Measurements from ENCODE around the gene AIRE.

DNA sequence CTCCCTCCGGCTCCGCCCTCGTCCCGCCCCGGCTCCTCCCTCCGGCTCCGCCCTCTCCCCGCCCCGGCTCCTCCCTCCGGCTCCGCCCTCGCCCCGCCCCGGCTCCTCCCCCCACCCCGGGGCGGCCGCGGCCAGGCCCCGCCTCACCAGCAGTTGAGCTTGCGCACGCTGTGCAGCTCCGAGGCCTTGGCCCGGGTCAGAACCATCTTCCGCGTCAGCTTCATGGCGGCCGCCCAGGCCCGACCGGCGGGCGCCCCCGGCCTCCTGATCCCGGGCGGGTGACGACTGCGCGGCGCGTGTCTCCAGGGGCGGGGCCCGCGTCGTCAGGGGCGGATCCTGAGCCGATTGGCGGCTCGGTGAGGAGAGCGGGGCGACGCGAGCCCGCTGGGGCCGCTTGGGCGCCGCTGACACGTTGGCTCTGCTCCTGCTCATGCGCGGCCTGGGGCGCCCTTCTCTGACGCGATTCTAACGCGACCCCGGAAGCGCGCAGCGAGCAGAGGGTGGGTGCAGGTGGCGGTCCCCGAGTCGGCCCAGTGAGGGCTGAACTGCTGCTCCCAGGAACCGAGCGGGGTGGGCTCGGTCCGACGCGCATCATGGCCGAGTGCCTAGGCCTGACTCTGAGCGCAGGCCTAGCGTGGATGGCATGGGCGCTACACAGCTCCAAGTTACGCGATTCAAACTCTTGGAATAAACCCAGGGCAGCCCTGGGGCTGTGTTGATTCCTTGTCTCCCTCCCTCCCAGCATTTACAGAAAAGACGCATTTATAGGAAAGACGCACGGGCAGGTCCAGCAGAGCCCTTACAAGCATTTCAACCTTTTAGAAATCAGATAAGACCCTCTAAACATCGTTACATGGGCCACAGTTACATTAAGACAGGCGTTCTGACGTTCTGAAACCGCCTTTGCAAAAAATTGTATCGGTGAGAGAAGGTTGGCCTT, 53.6 kb downstream of the AIRE start, which contains the start of gene CFAP410:
- TF ChIP-seq, protein P1, sequence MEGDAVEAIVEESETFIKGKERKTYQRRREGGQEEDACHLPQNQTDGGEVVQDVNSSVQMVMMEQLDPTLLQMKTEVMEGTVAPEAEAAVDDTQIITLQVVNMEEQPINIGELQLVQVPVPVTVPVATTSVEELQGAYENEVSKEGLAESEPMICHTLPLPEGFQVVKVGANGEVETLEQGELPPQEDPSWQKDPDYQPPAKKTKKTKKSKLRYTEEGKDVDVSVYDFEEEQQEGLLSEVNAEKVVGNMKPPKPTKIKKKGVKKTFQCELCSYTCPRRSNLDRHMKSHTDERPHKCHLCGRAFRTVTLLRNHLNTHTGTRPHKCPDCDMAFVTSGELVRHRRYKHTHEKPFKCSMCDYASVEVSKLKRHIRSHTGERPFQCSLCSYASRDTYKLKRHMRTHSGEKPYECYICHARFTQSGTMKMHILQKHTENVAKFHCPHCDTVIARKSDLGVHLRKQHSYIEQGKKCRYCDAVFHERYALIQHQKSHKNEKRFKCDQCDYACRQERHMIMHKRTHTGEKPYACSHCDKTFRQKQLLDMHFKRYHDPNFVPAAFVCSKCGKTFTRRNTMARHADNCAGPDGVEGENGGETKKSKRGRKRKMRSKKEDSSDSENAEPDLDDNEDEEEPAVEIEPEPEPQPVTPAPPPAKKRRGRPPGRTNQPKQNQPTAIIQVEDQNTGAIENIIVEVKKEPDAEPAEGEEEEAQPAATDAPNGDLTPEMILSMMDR (conservative IDR thresholded peaks at IDR 0.05 in 1 of 2, IDR thresholded peaks at IDR 0.05 in 1 of 2; ENCODE audit: low read depth in 1 of 2, low read length in 2 of 2), result no peak
- TF ChIP-seq EZH2 (IDR thresholded peaks at IDR 0.05; ENCODE audit: low read length, missing control alignments), result no peak

Data from fibroblast of lung (primary cell).